Tibial artery (tissue), 4 donors: ENCODE measurements around the gene CNEP1R1.

ENCODE experiments used
- DNase-seq, 2 donors: peaks; one replicate each; pipeline ENCODE4 v3.0.0-alpha.2; 2019
- H3K27ac ChIP-seq, 2 donors: fragments of 200-600 bp; sonication (generic) in 1 of 2; 1 replicate in 1 of 2; 2 replicates in 1 of 2; pipeline ENCODE4 v1.5.1; 2018 to 2019; ENCODE audit warnings: mild to moderate bottlenecking in 1 of 2
- H3K27me3 ChIP-seq, 2 donors: fragments of 200-600 bp; sonication (generic) in 1 of 2; one replicate each; pipeline versions ENCODE4 v1.5.1 to v1.6.0; 2016 to 2019
- H3K36me3 ChIP-seq, 3 donors: fragments of 200-600 bp; sonication (generic) in 2 of 3; one replicate each; pipeline ENCODE4 v1.5.1; 2016 to 2019; ENCODE audit warnings: mild to moderate bottlenecking in 2 of 3
- H3K4me1 ChIP-seq, 4 donors: fragments of 200-600 bp; sonication (generic) in 2 of 4; 1 replicate in 3 of 4; 2 replicates in 1 of 4; pipeline ENCODE4 v1.5.1; 2016 to 2019
- H3K4me3 ChIP-seq, 2 donors: fragments of 200-600 bp; sonication (generic) in 1 of 2; 1 replicate in 1 of 2; 2 replicates in 1 of 2; pipeline ENCODE4 v1.5.1; 2018 to 2019; ENCODE audit warnings: mild to moderate bottlenecking in 2 of 2
- H3K9me3 ChIP-seq, 3 donors: fragments of 200-600 bp; sonication (generic) in 1 of 3; one replicate each; pipeline ENCODE4 v1.5.1; 2016 to 2019
- intact Hi-C: fragments of 100-400 bp; cut with DNase I; formaldehyde crosslinking; loops from one replicate; pipeline ENCODE4 v1.15.0; 2023; ENCODE audit warnings: low total_unique reads
- TF ChIP-seq, protein P1 (sequence below), 2 experiments: fragments of 200-600 bp in 1 of 2; fragments of 450-650 bp in 1 of 2; IDR thresholded peaks; one replicate each; pipeline ENCODE4 v1.5.1; 2017 to 2019; ENCODE audit warnings: antibody characterized with exemption in 2 of 2, mild to moderate bottlenecking in 1 of 2, moderate library complexity in 1 of 2

CNEP1R1 gene

DNA sequence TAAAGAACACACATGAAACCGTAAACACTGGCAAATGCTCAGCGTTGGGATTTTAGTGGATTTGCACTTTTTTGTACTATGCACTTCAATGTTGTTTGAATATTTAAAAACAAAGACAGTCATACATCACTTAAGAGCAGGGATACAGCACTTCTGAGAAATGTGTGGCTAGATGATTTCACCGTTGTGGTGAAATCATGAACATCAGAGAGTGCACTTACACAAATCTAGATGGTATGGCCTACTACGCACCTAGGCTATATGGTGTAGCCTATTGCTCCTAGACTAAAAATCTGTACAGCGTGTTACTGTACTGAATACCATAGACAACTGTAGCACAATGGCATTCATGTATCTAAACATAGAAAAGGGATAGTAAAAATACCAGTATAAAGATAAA is 37.6 kb upstream of the CNEP1R1 start:
- no peaks in the 10 kb centered on the region for H3K9me3 ChIP-seq
- no peaks in the 10 kb centered on the region for H3K27me3 ChIP-seq
- no peak overlapping the region for H3K4me3 ChIP-seq
- intact Hi-C loops: no loop called here
- peaks cover 0 to 8% (median 1%) of the 10 kb centered on the region in 4 donors for H3K4me1 ChIP-seq
- DNase-seq: no peak
- H3K36me3 ChIP-seq: no peaks in the 10 kb centered on the region
- TF ChIP-seq, protein P1, sequence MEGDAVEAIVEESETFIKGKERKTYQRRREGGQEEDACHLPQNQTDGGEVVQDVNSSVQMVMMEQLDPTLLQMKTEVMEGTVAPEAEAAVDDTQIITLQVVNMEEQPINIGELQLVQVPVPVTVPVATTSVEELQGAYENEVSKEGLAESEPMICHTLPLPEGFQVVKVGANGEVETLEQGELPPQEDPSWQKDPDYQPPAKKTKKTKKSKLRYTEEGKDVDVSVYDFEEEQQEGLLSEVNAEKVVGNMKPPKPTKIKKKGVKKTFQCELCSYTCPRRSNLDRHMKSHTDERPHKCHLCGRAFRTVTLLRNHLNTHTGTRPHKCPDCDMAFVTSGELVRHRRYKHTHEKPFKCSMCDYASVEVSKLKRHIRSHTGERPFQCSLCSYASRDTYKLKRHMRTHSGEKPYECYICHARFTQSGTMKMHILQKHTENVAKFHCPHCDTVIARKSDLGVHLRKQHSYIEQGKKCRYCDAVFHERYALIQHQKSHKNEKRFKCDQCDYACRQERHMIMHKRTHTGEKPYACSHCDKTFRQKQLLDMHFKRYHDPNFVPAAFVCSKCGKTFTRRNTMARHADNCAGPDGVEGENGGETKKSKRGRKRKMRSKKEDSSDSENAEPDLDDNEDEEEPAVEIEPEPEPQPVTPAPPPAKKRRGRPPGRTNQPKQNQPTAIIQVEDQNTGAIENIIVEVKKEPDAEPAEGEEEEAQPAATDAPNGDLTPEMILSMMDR (IDR thresholded peaks at IDR 0.05): no peak
- H3K27ac ChIP-seq: no peak overlapping the region

DNA sequence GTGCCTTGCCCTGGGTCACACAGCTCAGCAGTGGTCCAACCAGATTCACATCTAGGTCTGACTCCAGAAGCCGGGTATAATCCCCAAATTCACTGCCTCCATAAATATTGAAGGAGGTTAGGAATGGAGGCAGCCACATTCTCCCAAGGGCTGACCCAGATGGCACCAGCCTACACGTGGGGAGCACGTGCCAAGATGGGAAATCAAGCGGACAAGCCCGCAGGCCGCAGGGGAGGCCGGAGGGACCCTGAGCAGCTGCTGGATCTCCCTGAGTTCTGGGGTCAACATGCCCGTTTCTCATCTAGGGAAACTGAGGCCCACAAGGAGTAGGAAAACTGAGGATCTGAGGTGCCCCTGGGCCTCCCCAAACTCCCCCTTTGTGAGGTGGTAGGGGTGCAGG is 32.2 kb upstream of the CNEP1R1 start:
- DNase-seq: no peak
- peaks cover 0 to 4% of the 10 kb centered on the region in 2 donors for H3K27me3 ChIP-seq
- no peaks in the 10 kb centered on the region for H3K9me3 ChIP-seq
- no peaks in the 10 kb centered on the region for H3K4me1 ChIP-seq
- TF ChIP-seq, protein P1 (IDR thresholded peaks at IDR 0.05): no peak
- H3K27ac ChIP-seq: no peak overlapping the region
- H3K36me3 ChIP-seq: no peaks in the 10 kb centered on the region
- intact Hi-C loops: no loop called here
- no peak overlapping the region for H3K4me3 ChIP-seq

DNA sequence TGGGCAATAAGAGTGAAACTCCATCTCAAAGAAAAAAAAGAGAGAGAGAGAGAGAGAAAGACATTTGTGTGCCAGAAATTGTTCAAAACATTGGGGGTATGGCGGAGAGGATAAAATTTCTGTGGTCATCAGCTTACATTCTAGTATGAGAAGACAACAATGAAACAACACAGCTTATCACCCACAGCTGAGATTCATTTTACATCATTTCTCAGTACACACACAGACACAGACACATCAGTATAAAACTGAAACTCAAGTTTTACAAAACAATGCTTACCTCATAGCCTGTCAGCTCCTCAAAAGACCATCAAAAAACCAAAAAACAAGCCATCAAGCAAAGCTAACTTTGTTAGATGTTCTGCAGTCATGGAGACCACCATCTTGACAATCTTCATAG is 31.4 kb upstream of the CNEP1R1 start:
- no peaks in the 10 kb centered on the region for H3K9me3 ChIP-seq
- no peaks in the 10 kb centered on the region for H3K36me3 ChIP-seq
- TF ChIP-seq, protein P1 (IDR thresholded peaks at IDR 0.05): no peak
- DNase-seq: no peak
- intact Hi-C loops: no loop called here
- H3K27me3 ChIP-seq: peaks cover 0 to 4% of the 10 kb centered on the region in 2 donors
- no peak overlapping the region for H3K4me3 ChIP-seq
- no peaks in the 10 kb centered on the region for H3K4me1 ChIP-seq
- no peak overlapping the region for H3K27ac ChIP-seq

DNA sequence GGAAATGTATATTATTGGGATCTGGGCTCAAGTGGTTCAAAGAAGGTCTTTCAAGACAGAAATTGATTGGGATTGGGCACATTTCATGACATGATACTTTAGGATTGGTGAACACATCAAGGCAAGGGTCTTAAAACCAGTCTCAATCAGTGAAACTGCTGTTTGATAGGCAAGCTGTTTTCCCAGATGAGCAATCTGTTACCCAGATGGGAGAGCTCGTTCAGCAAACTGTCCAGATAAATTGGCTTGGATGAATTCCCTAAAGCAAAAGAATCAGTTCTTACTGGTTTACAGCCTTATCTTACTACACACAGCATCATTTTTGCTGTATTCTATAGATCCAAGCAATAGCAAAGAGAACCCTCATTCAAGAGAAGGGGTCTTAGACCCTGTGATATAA is 31.0 kb upstream of the CNEP1R1 start:
- TF ChIP-seq, protein P1 (IDR thresholded peaks at IDR 0.05): no peak
- Histone ChIP-seq H3K9me3 (no peaks in the 10 kb centered on the region), H3K27ac (no peak overlapping the region), H3K4me3 (no peak overlapping the region), H3K27me3 (peaks cover 0 to 4% of the 10 kb centered on the region in 2 donors), H3K36me3 (no peaks in the 10 kb centered on the region), H3K4me1 (no peaks in the 10 kb centered on the region)
- DNase-seq: no peak
- intact Hi-C loops: no loop called here

DNA sequence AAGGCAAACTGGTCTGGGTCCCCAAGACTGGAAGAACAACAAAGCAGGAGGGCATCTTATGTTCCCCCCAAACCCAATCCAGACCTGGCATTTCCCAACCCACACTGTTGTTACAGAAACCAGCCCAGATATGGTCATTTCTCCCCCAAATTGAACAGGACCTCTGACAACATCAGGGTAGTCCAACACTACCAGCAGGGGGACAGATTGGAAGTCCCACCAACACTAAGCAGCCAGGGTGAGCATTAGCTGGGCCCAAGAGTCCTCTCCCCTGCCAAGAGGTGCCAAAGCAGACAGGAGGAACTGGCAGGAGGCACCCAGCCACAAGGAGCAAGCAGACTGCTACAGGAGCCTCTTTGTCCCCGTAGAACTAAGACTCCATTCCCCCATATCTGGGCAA is 29.3 kb upstream of the CNEP1R1 start:
- no peak for DNase-seq
- Histone ChIP-seq H3K4me3 (no peak overlapping the region), H3K9me3 (no peaks in the 10 kb centered on the region), H3K27ac (no peak overlapping the region), H3K27me3 (peaks cover 0 to 4% of the 10 kb centered on the region in 2 donors), H3K4me1 (no peaks in the 10 kb centered on the region), H3K36me3 (no peaks in the 10 kb centered on the region)
- TF ChIP-seq, protein P1 (IDR thresholded peaks at IDR 0.05): no peak
- intact Hi-C loops: no loop called here

DNA sequence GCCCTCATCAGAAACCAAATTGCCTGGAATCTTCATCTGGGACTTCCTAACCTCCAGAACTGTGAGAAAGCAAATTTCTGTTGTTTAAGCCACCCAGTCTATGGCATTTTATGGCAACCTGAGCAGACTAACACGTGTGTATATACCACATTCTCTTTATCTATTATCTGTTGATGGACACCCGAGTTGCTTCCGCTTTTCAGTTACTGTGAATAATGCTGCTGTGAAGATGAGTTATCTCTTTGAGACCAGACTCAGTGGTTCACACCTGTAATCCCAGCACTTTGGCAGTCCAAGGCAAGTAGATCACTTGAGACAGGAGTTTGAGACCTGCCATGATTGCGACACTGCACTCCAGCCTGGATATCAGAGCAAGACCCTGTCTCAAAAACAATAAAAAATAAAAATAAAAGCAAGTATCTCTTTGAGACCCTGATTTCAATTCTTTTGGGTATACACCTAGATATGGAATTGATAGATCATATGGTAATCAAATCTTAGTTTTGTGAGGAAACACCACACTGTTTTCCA is 27.2 kb upstream of the CNEP1R1 start:
- H3K36me3 ChIP-seq: no peaks in the 10 kb centered on the region

More for the DNA sequence above, 27.2 kb upstream of the CNEP1R1 start:
- TF ChIP-seq, protein P1 (IDR thresholded peaks at IDR 0.05): no peak
- intact Hi-C loops: no loop called here
- no peak for DNase-seq
- Histone ChIP-seq H3K27me3 (peaks cover 0 to 2% of the 10 kb centered on the region in 2 donors), H3K9me3 (no peaks in the 10 kb centered on the region), H3K4me1 (no peaks in the 10 kb centered on the region), H3K4me3 (no peak overlapping the region), H3K27ac (no peak overlapping the region)
